WTC11 (cell line): ENCODE results near the gene OPA1.

Experiments
- ATF6 ChIP-seq: sonication (generic); formaldehyde crosslinking; IDR thresholded peaks from 2 replicates; pipeline ENCODE4 v1.8.1; 2023; ENCODE audit warnings: mild to moderate bottlenecking, missing genetic modification reagents
- CREB1 ChIP-seq: sonication (generic); formaldehyde crosslinking; IDR thresholded peaks from 2 replicates; pipeline ENCODE4 v1.8.0; 2023; ENCODE audit warnings: mild to moderate bottlenecking, missing genetic modification reagents
- FOXJ3 ChIP-seq: sonication (generic); formaldehyde crosslinking; IDR thresholded peaks from 2 replicates; pipeline ENCODE4 v1.9.0; 2021; ENCODE audit warnings: missing genetic modification reagents, mild to moderate bottlenecking, borderline replicate concordance
- IRF2 ChIP-seq: sonication (generic); formaldehyde crosslinking; IDR thresholded peaks from 2 replicates; pipeline ENCODE4 v1.8.0; 2022; ENCODE audit warnings: low read depth, missing genetic modification reagents, borderline replicate concordance
- MAX ChIP-seq: sonication (generic); formaldehyde crosslinking; IDR thresholded peaks from 2 replicates; pipeline ENCODE4 v1.8.0; 2022; ENCODE audit warnings: mild to moderate bottlenecking, missing genetic modification reagents
- NR1H2 ChIP-seq: sonication (generic); formaldehyde crosslinking; IDR thresholded peaks from 2 replicates; pipeline ENCODE4 v1.9.0; 2021; ENCODE audit warnings: mild to moderate bottlenecking, moderate library complexity, missing genetic modification reagents
- NR3C1 ChIP-seq: sonication (generic); formaldehyde crosslinking; conservative IDR thresholded peaks from 2 replicates; pipeline ENCODE4 v1.8.1; 2023; ENCODE audit warnings: low read depth, mild to moderate bottlenecking, missing genetic modification reagents
- PRRX2 ChIP-seq: fragments of 250-450 bp; sonication (Bioruptor Pico); IDR thresholded peaks from 2 replicates; pipeline ENCODE4 v1.8.0; 2021; ENCODE audit warnings: mild to moderate bottlenecking
- SP1 ChIP-seq: sonication (generic); formaldehyde crosslinking; conservative IDR thresholded peaks from 2 replicates; pipeline ENCODE4 v1.8.1; 2022; ENCODE audit warnings: missing genetic modification reagents
- TCF7 ChIP-seq: sonication (generic); formaldehyde crosslinking; IDR thresholded peaks from 2 replicates; pipeline ENCODE4 v1.8.0; 2022; ENCODE audit warnings: mild to moderate bottlenecking, low read depth, missing genetic modification reagents, moderate library complexity
- TEAD4 ChIP-seq: sonication (generic); formaldehyde crosslinking; IDR thresholded peaks from 2 replicates; pipeline ENCODE4 v1.8.0; 2022; ENCODE audit warnings: mild to moderate bottlenecking, missing genetic modification reagents
- ZNF138 ChIP-seq: sonication (generic); formaldehyde crosslinking; conservative IDR thresholded peaks from 2 replicates; pipeline ENCODE4 v1.8.1; 2022; ENCODE audit warnings: mild to moderate bottlenecking, moderate library complexity, missing genetic modification reagents
- TF ChIP-seq, protein P1 (sequence below): fragments of 200-600 bp; IDR thresholded peaks from 2 replicates; pipeline ENCODE4 v1.8.0; 2022; ENCODE audit warnings: antibody characterized with exemption

DNA sequence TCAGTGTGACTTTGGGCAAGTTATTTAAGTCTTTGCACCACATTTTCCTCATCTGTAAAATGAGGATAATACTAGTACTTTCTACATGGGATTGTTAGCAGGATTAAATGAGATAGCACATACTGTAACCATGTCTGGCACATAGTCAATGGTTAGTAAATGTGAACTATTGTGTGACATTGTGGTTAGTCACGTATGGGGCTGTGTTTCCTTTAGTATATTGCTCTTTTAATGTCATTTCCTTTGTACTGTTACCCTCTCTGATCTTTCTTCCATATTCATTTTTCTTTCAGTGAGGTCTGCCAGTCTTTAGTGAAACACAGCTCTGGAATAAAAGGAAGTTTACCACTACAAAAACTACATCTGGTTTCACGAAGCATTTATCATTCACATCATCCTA, 21.4 kb downstream of the OPA1 start:
- TF ChIP-seq ATF6 (CRISPR knock-in tag) (no peak), MAX (CRISPR knock-in tag) (no peak), NR3C1 (CRISPR knock-in tag) (no peak), SP1 (CRISPR knock-in tag) (no peak), NR1H2 (CRISPR knock-in tag) (no peak), ZNF138 (CRISPR knock-in tag) (no peak), IRF2 (CRISPR knock-in tag) (no peak), TCF7 (no peak), CREB1 (CRISPR knock-in tag) (no peak), PRRX2 (CRISPR knock-in tag) (no peak), FOXJ3 (CRISPR knock-in tag) (no peak), TEAD4 (CRISPR knock-in tag) (no peak)
- TF ChIP-seq, protein P1, sequence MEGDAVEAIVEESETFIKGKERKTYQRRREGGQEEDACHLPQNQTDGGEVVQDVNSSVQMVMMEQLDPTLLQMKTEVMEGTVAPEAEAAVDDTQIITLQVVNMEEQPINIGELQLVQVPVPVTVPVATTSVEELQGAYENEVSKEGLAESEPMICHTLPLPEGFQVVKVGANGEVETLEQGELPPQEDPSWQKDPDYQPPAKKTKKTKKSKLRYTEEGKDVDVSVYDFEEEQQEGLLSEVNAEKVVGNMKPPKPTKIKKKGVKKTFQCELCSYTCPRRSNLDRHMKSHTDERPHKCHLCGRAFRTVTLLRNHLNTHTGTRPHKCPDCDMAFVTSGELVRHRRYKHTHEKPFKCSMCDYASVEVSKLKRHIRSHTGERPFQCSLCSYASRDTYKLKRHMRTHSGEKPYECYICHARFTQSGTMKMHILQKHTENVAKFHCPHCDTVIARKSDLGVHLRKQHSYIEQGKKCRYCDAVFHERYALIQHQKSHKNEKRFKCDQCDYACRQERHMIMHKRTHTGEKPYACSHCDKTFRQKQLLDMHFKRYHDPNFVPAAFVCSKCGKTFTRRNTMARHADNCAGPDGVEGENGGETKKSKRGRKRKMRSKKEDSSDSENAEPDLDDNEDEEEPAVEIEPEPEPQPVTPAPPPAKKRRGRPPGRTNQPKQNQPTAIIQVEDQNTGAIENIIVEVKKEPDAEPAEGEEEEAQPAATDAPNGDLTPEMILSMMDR, result no peak
